ENCODE results near the gene FALEC.

The FALEC gene

DNA sequence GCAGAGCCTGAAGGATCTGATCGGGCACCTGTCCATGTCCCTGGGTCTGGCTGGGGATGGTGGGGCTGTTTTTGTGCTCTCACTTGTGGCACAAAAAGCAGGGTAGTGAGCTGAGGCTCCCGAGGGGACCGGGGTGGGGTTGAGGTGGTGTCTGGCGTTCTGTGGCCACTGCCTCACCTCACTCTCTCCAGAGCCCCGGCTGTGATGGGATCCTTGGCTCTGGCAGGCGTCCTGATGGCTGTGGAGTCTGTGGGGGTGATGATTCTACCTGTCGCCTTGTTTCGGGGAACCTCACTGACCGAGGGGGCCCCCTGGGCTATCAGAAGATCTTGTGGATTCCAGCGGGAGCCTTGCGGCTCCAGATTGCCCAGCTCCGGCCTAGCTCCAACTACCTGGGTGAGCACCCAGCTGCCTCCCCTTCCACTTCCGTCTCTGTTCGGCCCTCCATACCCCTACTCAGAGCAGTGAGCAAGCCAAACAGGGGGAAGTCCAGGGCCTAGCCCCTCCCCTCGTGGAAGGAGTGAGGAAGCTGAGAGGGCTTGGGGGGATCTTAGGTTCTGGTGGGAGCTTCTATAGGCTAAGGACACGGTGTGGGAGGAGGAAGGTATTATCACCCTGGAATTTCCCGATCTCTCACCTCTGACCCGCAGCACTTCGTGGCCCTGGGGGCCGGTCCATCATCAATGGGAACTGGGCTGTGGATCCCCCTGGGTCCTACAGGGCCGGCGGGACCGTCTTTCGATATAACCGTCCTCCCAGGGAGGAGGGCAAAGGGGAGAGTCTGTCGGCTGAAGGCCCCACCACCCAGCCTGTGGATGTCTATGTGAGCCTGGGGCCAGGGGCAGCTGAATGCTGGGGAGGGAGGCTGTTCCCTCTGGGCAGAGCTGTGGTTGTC lies 40.7 kb downstream of the FALEC start:
- TF ChIP-seq, protein P1, sequence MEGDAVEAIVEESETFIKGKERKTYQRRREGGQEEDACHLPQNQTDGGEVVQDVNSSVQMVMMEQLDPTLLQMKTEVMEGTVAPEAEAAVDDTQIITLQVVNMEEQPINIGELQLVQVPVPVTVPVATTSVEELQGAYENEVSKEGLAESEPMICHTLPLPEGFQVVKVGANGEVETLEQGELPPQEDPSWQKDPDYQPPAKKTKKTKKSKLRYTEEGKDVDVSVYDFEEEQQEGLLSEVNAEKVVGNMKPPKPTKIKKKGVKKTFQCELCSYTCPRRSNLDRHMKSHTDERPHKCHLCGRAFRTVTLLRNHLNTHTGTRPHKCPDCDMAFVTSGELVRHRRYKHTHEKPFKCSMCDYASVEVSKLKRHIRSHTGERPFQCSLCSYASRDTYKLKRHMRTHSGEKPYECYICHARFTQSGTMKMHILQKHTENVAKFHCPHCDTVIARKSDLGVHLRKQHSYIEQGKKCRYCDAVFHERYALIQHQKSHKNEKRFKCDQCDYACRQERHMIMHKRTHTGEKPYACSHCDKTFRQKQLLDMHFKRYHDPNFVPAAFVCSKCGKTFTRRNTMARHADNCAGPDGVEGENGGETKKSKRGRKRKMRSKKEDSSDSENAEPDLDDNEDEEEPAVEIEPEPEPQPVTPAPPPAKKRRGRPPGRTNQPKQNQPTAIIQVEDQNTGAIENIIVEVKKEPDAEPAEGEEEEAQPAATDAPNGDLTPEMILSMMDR (IDR thresholded peaks at IDR 0.05; ENCODE audit: low read depth, low read length), result no peak
- no peak overlapping the region for H3K4me3 ChIP-seq (ENCODE audit: low read depth, low read length)

DNA sequence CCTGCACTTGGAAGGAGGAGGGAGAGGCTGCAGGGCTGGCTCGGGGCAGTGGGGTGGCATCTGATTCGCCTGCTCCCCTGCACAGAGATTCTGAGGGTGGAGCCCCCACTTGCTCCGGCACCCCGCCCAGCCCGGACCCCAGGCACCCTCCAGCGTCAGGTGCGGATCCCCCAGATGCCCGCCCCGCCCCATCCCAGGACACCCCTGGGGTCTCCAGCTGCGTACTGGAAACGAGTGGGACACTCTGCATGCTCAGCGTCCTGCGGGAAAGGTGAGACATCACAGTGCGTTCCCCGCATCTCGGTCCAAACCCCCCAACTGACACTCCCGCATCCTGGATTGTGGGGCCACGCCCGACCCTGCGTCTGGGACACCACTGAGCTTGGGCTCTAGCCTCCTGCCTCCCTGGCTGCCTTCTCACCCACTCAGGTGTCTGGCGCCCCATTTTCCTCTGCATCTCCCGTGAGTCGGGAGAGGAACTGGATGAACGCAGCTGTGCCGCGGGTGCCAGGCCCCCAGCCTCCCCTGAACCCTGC lies 41.6 kb downstream of the FALEC start:
- TF ChIP-seq, protein P1 (IDR thresholded peaks at IDR 0.05; ENCODE audit: low read depth, low read length), result no peak
- no peak overlapping the region for H3K4me3 ChIP-seq (ENCODE audit: low read depth, low read length)

DNA sequence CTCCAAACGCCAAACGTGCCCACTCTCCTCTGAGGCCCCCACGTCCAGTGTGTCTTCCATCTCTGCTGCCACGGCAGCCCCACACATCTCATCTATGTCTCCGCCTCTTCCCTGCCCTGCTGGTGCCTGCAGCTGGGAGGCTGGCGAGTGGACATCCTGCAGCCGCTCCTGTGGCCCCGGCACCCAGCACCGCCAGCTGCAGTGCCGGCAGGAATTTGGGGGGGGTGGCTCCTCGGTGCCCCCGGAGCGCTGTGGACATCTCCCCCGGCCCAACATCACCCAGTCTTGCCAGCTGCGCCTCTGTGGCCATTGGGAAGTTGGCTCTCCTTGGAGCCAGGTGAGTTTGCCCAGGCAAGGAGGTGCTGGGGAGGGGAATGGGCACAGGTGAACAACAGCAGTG lies 42.3 kb downstream of the FALEC start:
- TF ChIP-seq, protein P1 (IDR thresholded peaks at IDR 0.05; ENCODE audit: low read depth, low read length), result no peak
- no peak overlapping the region for H3K4me3 ChIP-seq (ENCODE audit: low read depth, low read length)

DNA sequence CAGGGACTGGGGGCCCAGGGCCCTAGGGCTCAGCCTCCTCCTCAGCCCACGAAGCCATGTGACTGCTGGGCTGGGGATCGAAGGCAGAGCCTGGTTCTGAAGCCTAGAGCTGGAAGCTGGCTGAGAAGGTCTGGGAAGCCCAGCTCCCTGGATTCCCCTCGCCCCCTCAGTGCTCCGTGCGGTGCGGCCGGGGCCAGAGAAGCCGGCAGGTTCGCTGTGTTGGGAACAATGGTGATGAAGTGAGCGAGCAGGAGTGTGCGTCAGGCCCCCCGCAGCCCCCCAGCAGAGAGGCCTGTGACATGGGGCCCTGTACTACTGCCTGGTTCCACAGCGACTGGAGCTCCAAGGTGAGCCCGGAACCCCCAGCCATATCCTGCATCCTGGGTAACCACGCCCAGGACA lies 42.8 kb downstream of the FALEC start:
- TF ChIP-seq, protein P1 (IDR thresholded peaks at IDR 0.05; ENCODE audit: low read depth, low read length), result no peak
- H3K4me3 ChIP-seq (ENCODE audit: low read depth, low read length), result no peak overlapping the region

DNA sequence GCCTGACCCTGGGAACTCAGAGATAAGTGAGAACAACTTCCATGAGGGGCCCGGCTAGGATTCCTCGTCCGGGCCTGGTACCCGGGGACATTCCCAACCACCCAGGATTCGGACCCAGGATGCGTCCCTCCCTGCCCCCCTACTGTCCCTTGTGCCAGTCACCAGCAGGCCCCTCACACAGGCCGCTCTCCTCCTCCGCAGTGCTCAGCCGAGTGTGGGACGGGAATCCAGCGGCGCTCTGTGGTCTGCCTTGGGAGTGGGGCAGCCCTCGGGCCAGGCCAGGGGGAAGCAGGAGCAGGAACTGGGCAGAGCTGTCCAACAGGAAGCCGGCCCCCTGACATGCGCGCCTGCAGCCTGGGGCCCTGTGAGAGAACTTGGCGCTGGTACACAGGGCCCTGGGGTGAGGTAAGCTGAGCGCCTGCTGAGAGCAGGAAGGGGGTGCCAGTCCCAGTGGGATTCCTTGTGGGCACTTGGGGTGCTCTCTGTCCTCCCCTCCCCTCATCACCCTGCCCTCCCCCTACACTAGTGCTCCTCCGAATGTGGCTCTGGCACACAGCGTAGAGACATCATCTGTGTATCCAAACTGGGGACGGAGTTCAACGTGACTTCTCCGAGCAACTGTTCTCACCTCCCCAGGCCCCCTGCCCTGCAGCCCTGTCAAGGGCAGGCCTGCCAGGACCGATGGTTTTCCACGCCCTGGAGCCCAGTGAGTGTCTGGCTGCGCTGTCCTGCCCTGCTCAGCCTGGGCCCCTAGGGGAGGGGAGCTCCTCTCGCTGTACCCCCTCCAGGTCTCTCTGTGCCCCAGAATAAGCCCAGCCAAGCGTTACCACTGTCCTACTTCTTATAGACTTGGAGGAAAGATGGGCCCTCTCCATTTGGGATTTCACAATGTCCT lies 43.5 kb downstream of the FALEC start:
- TF ChIP-seq, protein P1 (IDR thresholded peaks at IDR 0.05; ENCODE audit: low read depth, low read length), result no peak
- no peak overlapping the region for H3K4me3 ChIP-seq (ENCODE audit: low read depth, low read length)

DNA sequence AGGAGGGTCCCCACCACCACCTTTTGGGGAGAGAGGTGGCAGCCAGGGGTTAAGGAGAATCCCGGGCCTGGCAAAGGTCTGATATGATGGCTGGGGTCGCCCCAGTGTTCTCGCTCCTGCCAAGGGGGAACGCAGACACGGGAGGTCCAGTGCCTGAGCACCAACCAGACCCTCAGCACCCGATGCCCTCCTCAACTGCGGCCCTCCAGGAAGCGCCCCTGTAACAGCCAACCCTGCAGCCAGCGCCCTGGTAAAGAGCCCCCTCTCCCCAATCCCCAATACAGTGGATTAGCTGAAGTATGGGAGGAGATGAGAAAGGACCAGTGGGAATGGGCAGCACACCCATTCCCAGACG lies 44.1 kb downstream of the FALEC start:
- TF ChIP-seq, protein P1 (IDR thresholded peaks at IDR 0.05; ENCODE audit: low read depth, low read length), result no peak
- H3K4me3 ChIP-seq (ENCODE audit: low read depth, low read length), result no peak overlapping the region
